ENCODE data around the gene SLC22A2. TPM values are rescaled to one million over a fixed set of nuclear protein-coding genes. Genes with fewer than 3 reads are reported as not detected.

The SLC22A2 gene
- total RNA-seq, 4 donors from 2014 or later, result not detected

DNA sequence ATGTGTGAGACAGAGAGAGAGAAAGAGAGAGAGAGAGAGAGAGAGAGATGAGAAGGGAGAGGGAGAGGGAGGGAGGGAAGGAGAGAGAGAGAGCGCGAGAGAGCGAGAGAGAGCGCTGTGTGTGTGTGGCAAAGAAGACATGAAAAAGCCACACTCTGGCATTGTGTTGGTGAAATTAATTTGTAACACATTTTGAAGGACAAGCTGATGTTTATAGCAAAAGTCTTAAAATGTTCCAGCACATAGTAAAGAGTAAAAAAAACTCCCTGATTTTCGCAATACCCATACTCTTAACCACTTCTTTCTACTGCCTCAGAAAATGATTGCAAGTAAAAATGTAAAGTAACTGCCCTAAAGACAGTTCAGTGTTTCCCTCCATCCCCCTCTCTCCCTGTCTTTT is 80.3 kb downstream of the SLC22A2 start:
- TF ChIP-seq CTCF (IDR thresholded peaks at IDR 0.05) (no peak), POLR2A (IDR thresholded peaks at IDR 0.05) (no peak), POLR2AphosphoS5 (IDR thresholded peaks at IDR 0.05) (no peak), EP300 (IDR thresholded peaks at IDR 0.05; ENCODE audit: low read depth) (no peak)
- Histone ChIP-seq H3K27ac (no peak overlapping the region), H3K36me3 (no peaks in the 10 kb centered on the region), H3K4me3 (no peak overlapping the region), H3K9me3 (no peaks in the 10 kb centered on the region), H3K4me1 (no peaks in the 10 kb centered on the region), H3K27me3 (no peaks in the 10 kb centered on the region)
- intact Hi-C loops (cut with DNase I; ENCODE audit: low total_unique reads) (no loop called here), in situ Hi-C loops (cut with MboI; ENCODE audit: low pct_ligation_motif_present in 1 of 4, low pct_unique_long_range_greater_than_20kb in 1 of 4, low sequenced_read_pairs in 3 of 4) (no loop called here)
- WGBS, 2 donors (ENCODE audit: low coverage in 1 of 2), result 83 to 95% methylated on average over 5 of the region's 5 CpGs
- DNase-seq, result no peak

- Histone ChIP-seq H3K4me1 (no peaks in the 10 kb centered on the region), H3K4me3 (no peak overlapping the region), H3K27me3 (no peaks in the 10 kb centered on the region), H3K9me3 (no peaks in the 10 kb centered on the region), H3K27ac (no peak overlapping the region), H3K36me3 (no peaks in the 10 kb centered on the region)
- WGBS, 2 donors (ENCODE audit: low coverage in 1 of 2), result 22 to 48% methylated on average over 1 to 2 of the region's 2 CpGs
- in situ Hi-C loops (cut with MboI; ENCODE audit: low pct_ligation_motif_present in 1 of 4, low pct_unique_long_range_greater_than_20kb in 1 of 4, low sequenced_read_pairs in 3 of 4) (no loop called here), intact Hi-C loops (cut with DNase I; ENCODE audit: low total_unique reads) (no loop called here)
- TF ChIP-seq CTCF (IDR thresholded peaks at IDR 0.05) (no peak), POLR2A (IDR thresholded peaks at IDR 0.05) (no peak), POLR2AphosphoS5 (IDR thresholded peaks at IDR 0.05) (no peak), EP300 (IDR thresholded peaks at IDR 0.05; ENCODE audit: low read depth) (no peak)
- DNase-seq, result no peak
Measured at GRCh38 chr6:160177220-160177619, 81.4 kb downstream of the SLC22A2 start.

DNA sequence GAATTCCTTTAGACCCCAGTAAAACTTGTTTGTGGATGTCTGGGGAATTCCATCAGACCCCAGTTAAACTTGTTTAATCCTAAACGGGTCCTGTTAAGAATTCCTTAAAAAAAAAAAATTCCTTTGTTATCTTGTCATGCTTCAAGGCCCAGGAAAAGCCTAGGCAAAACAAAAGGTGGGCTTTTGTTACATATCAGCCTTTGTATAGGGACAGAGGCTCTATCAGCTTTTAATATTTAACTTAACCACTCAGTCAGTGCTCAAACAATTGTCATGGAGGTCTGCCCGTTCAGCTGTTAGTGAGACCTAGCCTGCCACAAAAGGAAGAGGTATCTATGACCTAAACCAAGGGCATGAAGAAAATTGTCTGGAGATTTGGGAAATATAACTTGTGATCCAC is 83.9 kb downstream of the SLC22A2 start:
- Histone ChIP-seq H3K27me3 (no peaks in the 10 kb centered on the region), H3K36me3 (no peaks in the 10 kb centered on the region), H3K4me1 (peaks cover 0 to 3% (median 0%) of the 10 kb centered on the region in 4 donors), H3K27ac (no peak overlapping the region), H3K9me3 (no peaks in the 10 kb centered on the region), H3K4me3 (no peak overlapping the region)
- intact Hi-C loops (cut with DNase I; ENCODE audit: low total_unique reads) (no loop called here), in situ Hi-C loops (cut with MboI; ENCODE audit: low pct_ligation_motif_present in 1 of 4, low pct_unique_long_range_greater_than_20kb in 1 of 4, low sequenced_read_pairs in 3 of 4) (no loop called here)
- 44 to 45% methylated on average over 1 to 2 of the region's 2 CpGs for WGBS, 2 donors (ENCODE audit: low coverage in 1 of 2)
- DNase-seq, result no peak
- TF ChIP-seq POLR2A (IDR thresholded peaks at IDR 0.05) (no peak), POLR2AphosphoS5 (IDR thresholded peaks at IDR 0.05) (no peak), EP300 (IDR thresholded peaks at IDR 0.05; ENCODE audit: low read depth) (no peak)

- Histone ChIP-seq H3K27me3 (no peaks in the 10 kb centered on the region), H3K27ac (no peak overlapping the region), H3K4me3 (no peak overlapping the region), H3K36me3 (no peaks in the 10 kb centered on the region), H3K4me1 (peaks cover 0 to 3% (median 0%) of the 10 kb centered on the region in 4 donors), H3K9me3 (no peaks in the 10 kb centered on the region)
- intact Hi-C loops (cut with DNase I; ENCODE audit: low total_unique reads) (no loop called here), in situ Hi-C loops (cut with MboI; ENCODE audit: low pct_ligation_motif_present in 1 of 4, low pct_unique_long_range_greater_than_20kb in 1 of 4, low sequenced_read_pairs in 3 of 4) (no loop called here)
- no peak for DNase-seq
- WGBS, 2 donors (ENCODE audit: low coverage in 1 of 2), result 68 to 75% methylated on average over 5 to 9 of the region's 9 CpGs
- TF ChIP-seq POLR2AphosphoS5 (IDR thresholded peaks at IDR 0.05) (no peak), CTCF (IDR thresholded peaks at IDR 0.05) (no peak), POLR2A (IDR thresholded peaks at IDR 0.05) (no peak), EP300 (IDR thresholded peaks at IDR 0.05; ENCODE audit: low read depth) (no peak)
Measured at GRCh38 chr6:160173806-160174527, 84.7 kb downstream of the SLC22A2 start.
